BLaER1 treated with 17β-estradiol and CSF1 and Interleukin-3, amounts not matched to agents 10 nM and 100 nM (cell line): ENCODE data around the gene CXCL12.
A peak's percentile ranks its signal among the peaks of the same experiment; 100 is the strongest.

Experiments
- H3K27ac ChIP-seq, 11 experiments: shearing (Covaris generic); formaldehyde crosslinking; 2 replicates each; pipeline ENCODE4 v1.8.1; 2022
- H3K27me3 ChIP-seq, 11 experiments: shearing (Covaris generic); formaldehyde crosslinking; 2 replicates each; pipeline ENCODE4 v1.8.1; 2022
- H3K36me3 ChIP-seq, 11 experiments: shearing (Covaris generic); formaldehyde crosslinking; 2 replicates each; pipeline ENCODE4 v1.8.1; 2022
- H3K4me1 ChIP-seq, 10 experiments: shearing (Covaris generic); formaldehyde crosslinking; 2 replicates each; pipeline ENCODE4 v1.8.1; 2022
- H3K4me2 ChIP-seq, 11 experiments: shearing (Covaris generic); formaldehyde crosslinking; 2 replicates each; pipeline ENCODE4 v1.8.1; 2022
- H3K4me3 ChIP-seq, 10 experiments: shearing (Covaris generic); formaldehyde crosslinking; 2 replicates each; pipeline ENCODE4 v1.8.1; 2022
- H3K9ac ChIP-seq, 11 experiments: shearing (Covaris generic); formaldehyde crosslinking; 2 replicates each; pipeline ENCODE4 v1.8.1; 2022
- H3K9me3 ChIP-seq, 11 experiments: shearing (Covaris generic); formaldehyde crosslinking; replicated peaks in 1 of 11; 2 replicates each; pipeline ENCODE4 v1.8.1; 2022
- H4K20me1 ChIP-seq, 11 experiments: shearing (Covaris generic); formaldehyde crosslinking; 2 replicates each; pipeline ENCODE4 v1.8.1; 2022
- Cebpa-rat ChIP-seq, 11 experiments: shearing (Covaris generic); IDR thresholded peaks; 2 replicates each; pipeline ENCODE4 v1.8.1; 2022

Gene CXCL12

DNA sequence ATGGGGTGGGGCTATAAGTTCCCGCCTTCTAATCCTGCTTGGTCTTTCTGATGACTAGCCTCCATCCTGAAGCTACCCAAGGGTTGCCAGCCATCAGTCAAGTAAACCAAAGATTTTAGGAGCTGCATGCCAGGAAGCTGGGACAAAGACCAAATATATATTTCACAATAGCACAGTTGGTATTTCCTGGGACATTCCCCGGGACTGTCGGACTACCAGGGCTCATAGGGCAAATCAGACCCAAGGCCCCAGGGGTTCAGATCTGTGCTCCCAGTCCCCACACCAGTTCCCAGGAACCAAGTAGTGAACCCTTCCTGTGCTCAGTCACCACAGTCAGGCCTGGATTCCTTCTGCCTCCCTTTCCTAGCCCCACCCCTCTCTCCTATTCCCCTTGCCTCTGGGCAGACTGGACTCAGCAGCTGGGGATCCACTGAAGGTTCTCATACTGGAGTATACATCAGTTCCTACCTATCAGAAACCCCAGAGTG is 5.7 kb upstream of the CXCL12 start:
- no peak overlapping the region for H3K27ac ChIP-seq
- peaks cover 7 to 15% (median 11%) of the 10 kb centered on the region in 11 experiments for H3K27me3 ChIP-seq
- no peaks in the 10 kb centered on the region for H3K9me3 ChIP-seq
- H4K20me1 ChIP-seq, result peaks cover 0 to 6% (median 0%) of the 10 kb centered on the region in 11 experiments; a peak in 4 of 22 replicates
- H3K4me1 ChIP-seq, result peaks cover 0 to 12% (median under 1%) of the 10 kb centered on the region in 10 experiments; a peak in 8 of 20 replicates
- no peaks in the 10 kb centered on the region for H3K36me3 ChIP-seq
- 0 out of 22 replicates have a peak overlapping the region, but pooled peaks of 1 of the 11 experiments have one; percentile 15 for H3K4me2 ChIP-seq
- H3K4me3 ChIP-seq, result no peak overlapping the region
- H3K9ac ChIP-seq, result no peak overlapping the region
- 0 out of 22 replicates have a peak, but pooled peaks of 2 of the 11 experiments have one; percentile 21 to 25 for TF ChIP-seq Cebpa-rat (IDR thresholded peaks at IDR 0.05)

DNA sequence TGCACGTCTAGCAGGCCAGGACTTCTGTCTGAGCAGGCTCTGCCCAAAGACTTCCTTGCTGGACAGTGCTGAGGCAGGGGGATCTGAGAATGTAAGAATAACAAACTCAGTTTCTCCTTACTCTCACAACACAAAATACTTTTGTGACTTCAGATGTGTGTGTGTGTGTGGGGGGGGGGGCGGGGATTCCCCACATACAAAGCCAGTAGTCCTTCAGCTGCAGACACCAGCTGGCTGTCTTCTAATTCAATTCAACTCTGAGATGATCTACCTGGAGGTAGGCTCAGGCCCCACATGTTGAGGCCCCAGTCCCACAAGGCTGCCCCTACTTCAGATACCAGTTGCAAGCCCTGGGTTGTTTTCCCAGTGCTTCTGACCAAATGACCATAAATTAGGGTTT is 4.7 kb upstream of the CXCL12 start:
- no peaks in the 10 kb centered on the region for H3K36me3 ChIP-seq
- TF ChIP-seq Cebpa-rat (IDR thresholded peaks at IDR 0.05), result no peak
- no peak overlapping the region for H3K27ac ChIP-seq
- peaks cover 16 to 26% (median 21%) of the 10 kb centered on the region in 11 experiments for H3K27me3 ChIP-seq
- H3K9ac ChIP-seq, result no peak overlapping the region
- H3K4me1 ChIP-seq, result peaks cover 6 to 12% (median 8%) of the 10 kb centered on the region in 10 experiments; a peak in 18 of 20 replicates
- H3K4me2 ChIP-seq, result no peak overlapping the region
- H4K20me1 ChIP-seq, result peaks cover 0 to 13% (median under 1%) of the 10 kb centered on the region in 11 experiments; a peak in 6 of 22 replicates
- no peaks in the 10 kb centered on the region for H3K9me3 ChIP-seq
- no peak overlapping the region for H3K4me3 ChIP-seq

DNA sequence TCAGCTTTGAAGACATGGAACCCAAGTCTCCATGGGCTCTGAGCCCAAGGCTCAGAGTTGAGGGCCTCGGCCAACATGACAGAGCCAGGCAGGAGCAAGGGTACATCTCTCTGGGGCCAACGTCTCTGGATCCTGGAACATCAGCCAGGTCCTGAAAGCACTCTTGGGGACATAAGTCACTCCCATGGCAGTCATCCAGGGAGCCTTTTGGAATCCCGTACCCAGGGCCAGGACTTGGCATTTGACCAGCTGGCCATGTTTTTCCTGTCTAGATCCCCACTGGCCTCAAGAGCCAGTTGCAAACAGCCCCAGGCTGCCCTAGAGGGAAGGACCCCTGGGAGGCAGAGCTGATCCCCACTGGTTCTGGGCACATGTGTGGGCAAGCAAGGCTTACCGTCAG is 4.3 kb upstream of the CXCL12 start:
- no peak overlapping the region for H3K9ac ChIP-seq
- H3K27me3 ChIP-seq, result peaks cover 20 to 30% (median 25%) of the 10 kb centered on the region in 11 experiments
- no peaks in the 10 kb centered on the region for H3K9me3 ChIP-seq
- peaks cover 10 to 16% (median 12%) of the 10 kb centered on the region in 10 experiments; a peak in 18 of 20 replicates for H3K4me1 ChIP-seq
- no peaks in the 10 kb centered on the region for H3K36me3 ChIP-seq
- H3K27ac ChIP-seq, result no peak overlapping the region
- H4K20me1 ChIP-seq, result peaks cover 0 to 17% (median 5%) of the 10 kb centered on the region in 11 experiments; a peak in 11 of 22 replicates
- no peak overlapping the region for H3K4me3 ChIP-seq
- no peak overlapping the region for H3K4me2 ChIP-seq
- no peak for TF ChIP-seq Cebpa-rat (IDR thresholded peaks at IDR 0.05)

DNA sequence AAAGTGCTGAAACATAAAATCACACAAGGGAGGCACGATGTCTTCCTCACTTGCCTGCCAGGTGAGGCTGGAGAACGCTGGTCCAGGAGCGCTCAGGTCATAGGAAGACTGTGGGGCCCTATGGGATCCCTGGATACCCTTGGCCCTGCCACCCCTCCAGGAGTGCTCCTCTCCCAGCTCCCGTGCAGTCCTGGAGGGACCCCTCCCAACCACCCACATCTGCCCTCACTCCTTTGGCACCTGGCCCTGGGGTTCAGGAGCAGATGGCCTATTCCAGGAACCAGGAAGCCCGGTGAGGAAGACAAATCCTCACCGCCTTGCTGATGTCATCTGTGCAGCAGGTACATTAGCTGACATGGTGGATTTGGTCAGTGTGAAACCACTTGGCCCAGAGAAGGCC is 3.7 kb upstream of the CXCL12 start:
- H3K36me3 ChIP-seq, result no peaks in the 10 kb centered on the region
- peaks cover 25 to 35% (median 30%) of the 10 kb centered on the region in 11 experiments for H3K27me3 ChIP-seq
- H3K9ac ChIP-seq, result no peak overlapping the region
- peaks cover 12 to 21% (median 15%) of the 10 kb centered on the region in 10 experiments; a peak in 18 of 20 replicates for H3K4me1 ChIP-seq
- no peaks in the 10 kb centered on the region for H3K9me3 ChIP-seq
- H3K27ac ChIP-seq, result no peak overlapping the region
- no peak overlapping the region for H3K4me2 ChIP-seq
- peaks cover 0 to 22% (median 8%) of the 10 kb centered on the region in 11 experiments; a peak in 12 of 22 replicates for H4K20me1 ChIP-seq
- no peak overlapping the region for H3K4me3 ChIP-seq
- TF ChIP-seq Cebpa-rat (IDR thresholded peaks at IDR 0.05), result no peak

DNA sequence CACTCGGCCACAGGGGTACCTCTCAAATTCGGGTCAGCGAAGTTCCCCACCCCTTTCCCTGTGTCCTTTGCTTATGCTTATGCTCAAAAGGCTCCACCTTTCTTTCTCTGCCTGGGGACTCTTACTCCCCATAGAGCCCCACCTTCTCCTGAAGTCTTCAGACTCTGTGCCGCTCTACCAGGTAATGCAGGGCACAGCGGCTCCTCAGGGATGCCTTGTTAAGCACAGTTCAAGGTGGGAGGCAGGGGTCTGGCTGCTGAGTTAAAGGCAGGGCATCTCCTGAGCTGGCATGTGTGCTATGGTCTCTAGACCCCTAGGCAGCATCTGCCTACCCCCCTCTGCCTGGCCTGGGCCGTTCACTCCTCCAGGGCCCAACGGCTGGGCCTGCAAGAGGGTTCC is 3.0 kb upstream of the CXCL12 start:
- no peak overlapping the region for H3K27ac ChIP-seq
- H3K36me3 ChIP-seq, result no peaks in the 10 kb centered on the region
- peaks cover 8 to 18% (median 14%) of the 10 kb centered on the region in 10 experiments; a peak in 18 of 20 replicates for H3K4me1 ChIP-seq
- H3K4me2 ChIP-seq, result no peak overlapping the region
- no peaks in the 10 kb centered on the region for H3K9me3 ChIP-seq
- H3K4me3 ChIP-seq, result no peak overlapping the region
- H3K27me3 ChIP-seq, result peaks cover 33 to 43% (median 38%) of the 10 kb centered on the region in 11 experiments
- no peak overlapping the region for H3K9ac ChIP-seq
- no peak for TF ChIP-seq Cebpa-rat (IDR thresholded peaks at IDR 0.05)
- peaks cover 0 to 27% (median 8%) of the 10 kb centered on the region in 11 experiments; a peak in 13 of 22 replicates for H4K20me1 ChIP-seq

DNA sequence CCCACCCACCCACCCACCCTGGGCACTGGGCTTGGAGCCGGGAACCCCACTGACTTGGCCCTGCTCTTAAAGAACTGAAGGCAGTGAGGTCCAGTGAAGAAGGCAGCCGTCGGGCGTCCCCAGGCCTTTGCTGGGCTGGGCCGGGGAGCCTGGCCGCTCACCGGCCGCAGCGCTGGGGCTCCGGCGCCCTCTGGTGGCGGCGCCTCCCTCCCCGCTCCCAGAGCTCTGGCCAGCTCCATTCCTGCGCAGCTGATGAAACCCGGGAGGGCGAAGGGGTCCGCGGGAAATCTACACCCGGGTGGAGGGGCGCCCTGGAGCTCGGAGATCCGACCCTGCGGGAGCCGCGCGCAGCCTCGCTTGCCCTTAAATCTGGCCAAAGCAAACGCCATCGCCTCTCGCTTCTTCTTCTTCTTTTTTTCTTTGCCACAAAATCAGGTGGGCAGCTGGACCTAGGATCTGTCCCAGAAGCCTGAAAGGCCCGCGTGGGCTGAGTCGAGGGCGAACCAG is 1.7 kb upstream of the CXCL12 start:
- Histone ChIP-seq H3K9ac (no peak overlapping the region), H3K4me3 (no peak overlapping the region), H3K9me3 (no peaks in the 10 kb centered on the region), H4K20me1 (peaks cover 0 to 35% (median 10%) of the 10 kb centered on the region in 11 experiments; a peak in 13 of 22 replicates), H3K27ac (no peak overlapping the region), H3K4me1 (peaks cover 8 to 18% (median 14%) of the 10 kb centered on the region in 10 experiments; a peak in 18 of 20 replicates), H3K27me3 (peaks cover 42 to 54% (median 48%) of the 10 kb centered on the region in 11 experiments), H3K36me3 (no peaks in the 10 kb centered on the region), H3K4me2 (peak overlapping the region in 2 of 11 experiments; percentile 20 to 44; a peak in 2 of 22 replicates)
- no peak for TF ChIP-seq Cebpa-rat (IDR thresholded peaks at IDR 0.05)

DNA sequence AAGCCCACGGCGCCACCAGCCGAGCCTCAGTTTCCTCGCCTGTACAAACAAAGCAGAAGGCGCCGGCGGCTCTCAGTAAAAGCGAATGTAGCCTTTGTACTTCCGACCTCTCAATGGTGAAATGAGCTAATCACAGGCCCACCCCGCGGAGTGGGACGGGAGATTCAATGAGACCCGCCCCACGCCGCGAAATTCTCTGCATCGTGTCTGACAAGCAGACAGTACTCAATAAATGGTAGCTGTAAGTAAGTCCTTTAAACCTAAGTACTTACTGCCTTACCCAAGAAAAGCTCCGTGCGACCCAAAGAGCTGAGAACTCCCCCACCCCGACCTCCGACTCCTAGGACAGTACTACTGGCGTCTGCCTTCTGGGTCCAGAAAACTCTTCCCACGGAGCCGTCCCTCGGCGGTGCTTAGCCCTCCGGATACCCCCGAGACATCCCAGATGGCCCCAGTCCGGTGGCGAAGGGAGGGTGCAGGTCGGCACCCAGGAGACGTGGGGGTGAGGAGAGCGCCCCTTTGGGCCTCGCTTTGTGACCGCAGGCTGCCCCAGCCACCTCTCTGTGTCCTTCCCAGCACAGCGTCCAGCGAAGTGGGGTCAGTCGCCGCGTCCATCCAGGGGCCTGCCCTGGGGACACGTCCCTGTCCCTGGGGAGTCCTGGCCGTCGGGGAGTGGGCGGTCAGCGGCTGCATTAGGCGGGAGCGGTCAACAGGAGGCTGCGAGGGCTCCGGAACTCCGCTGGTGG is 972 bp upstream of the CXCL12 start:
- Histone ChIP-seq H3K36me3 (no peaks in the 10 kb centered on the region), H3K27ac (no peak overlapping the region), H4K20me1 (peaks cover 0 to 35% (median 10%) of the 10 kb centered on the region in 11 experiments; a peak in 13 of 22 replicates), H3K27me3 (peaks cover 42 to 60% (median 49%) of the 10 kb centered on the region in 11 experiments), H3K4me2 (peak overlapping the region; percentile 77 to 91 (median 82)), H3K9me3 (no peaks in the 10 kb centered on the region), H3K9ac (peak overlapping the region in 1 of 11 experiments; percentile 42; a peak in 1 of 22 replicates), H3K4me3 (peak overlapping the region; percentile 50 to 67 (median 57); a peak in 19 of 20 replicates), H3K4me1 (peaks cover 8 to 18% (median 14%) of the 10 kb centered on the region in 10 experiments; a peak in 18 of 20 replicates)
- no peak for TF ChIP-seq Cebpa-rat (IDR thresholded peaks at IDR 0.05)

DNA sequence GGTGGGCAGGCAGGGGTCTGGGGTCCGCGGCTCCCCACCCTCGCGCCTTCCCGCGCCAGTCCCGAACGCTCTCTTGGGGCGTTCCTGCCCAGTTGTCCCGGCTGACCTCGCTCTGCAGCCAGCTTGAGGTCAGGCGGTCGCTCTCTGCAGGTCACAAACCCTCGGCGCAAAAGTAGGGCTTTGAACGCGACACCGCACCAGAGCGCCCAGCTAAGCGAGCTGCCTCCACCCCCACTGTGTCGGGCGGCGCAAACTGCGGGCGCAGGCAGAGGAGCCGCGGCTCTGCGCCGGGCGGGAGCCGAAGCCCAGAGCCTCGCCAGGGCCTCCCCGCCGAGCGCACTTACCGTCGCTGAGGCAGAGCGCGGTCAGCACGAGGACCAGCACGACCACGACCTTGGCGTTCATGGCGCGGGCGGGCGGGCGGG is 284 bp downstream of the CXCL12 start:
- Histone ChIP-seq H3K4me3 (peak overlapping the region; percentile 50 to 67 (median 57)), H3K27me3 (peaks cover 42 to 60% (median 49%) of the 10 kb centered on the region in 11 experiments), H3K9ac (peak overlapping the region in 4 of 11 experiments; percentile 30 to 53 (median 42); a peak in 4 of 22 replicates), H3K4me1 (peaks cover 8 to 18% (median 14%) of the 10 kb centered on the region in 10 experiments; a peak in 18 of 20 replicates), H3K27ac (no peak overlapping the region), H3K4me2 (peak overlapping the region; percentile 79 to 96 (median 90)), H3K9me3 (no peaks in the 10 kb centered on the region), H4K20me1 (peaks cover 0 to 35% (median 10%) of the 10 kb centered on the region in 11 experiments; a peak in 13 of 22 replicates), H3K36me3 (no peaks in the 10 kb centered on the region)
- TF ChIP-seq Cebpa-rat (IDR thresholded peaks at IDR 0.05), result no peak
